GM18502 (cell line): Measurements from ENCODE around the gene NLRC5.
A peak's percentile ranks its signal among the peaks of the same experiment; 100 is the strongest.

Source experiments
- ATAC-seq: cut with Tn5 transposase; IDR thresholded peaks from one replicate; pipeline ENCODE4 v1.9.1; 2021; ENCODE audit warnings: mild to moderate bottlenecking; ENCODE audit not compliant: unreplicated experiment, poor library complexity

Gene NLRC5

GRCh38 chr16:57115168-57115513, 125.8 kb downstream of the NLRC5 start:
- no peak for ATAC-seq

GRCh38 chr16:57115514-57116182, 126.3 kb downstream of the NLRC5 start:
- no peak for ATAC-seq

GRCh38 chr16:57118461-57119084, 129.2 kb downstream of the NLRC5 start:
- no peak for ATAC-seq

GRCh38 chr16:57123216-57123973, 134.0 kb downstream of the NLRC5 start:
- no peak for ATAC-seq

GRCh38 chr16:57123974-57124674, 134.8 kb downstream of the NLRC5 start:
- no peak for ATAC-seq

- ATAC-seq = no peak
Measured at GRCh38 chr16:57125376-57125775, 136.0 kb downstream of the NLRC5 start.

GRCh38 chr16:57125969-57126368, 136.6 kb downstream of the NLRC5 start:
- ATAC-seq = no peak

GRCh38 chr16:57126411-57126810, 137.1 kb downstream of the NLRC5 start:
- ATAC-seq = no peak

GRCh38 chr16:57127037-57127763, 137.8 kb downstream of the NLRC5 start:
- ATAC-seq = no peak

GRCh38 chr16:57127836-57128235, 138.5 kb downstream of the NLRC5 start:
- ATAC-seq = no peak

- peak; percentile 57 for ATAC-seq
Measured at GRCh38 chr16:57128771-57129389, 139.5 kb downstream of the NLRC5 start.

- ATAC-seq = no peak
Measured at GRCh38 chr16:57130950-57131321, 141.6 kb downstream of the NLRC5 start.

GRCh38 chr16:57131351-57131970, 142.1 kb downstream of the NLRC5 start:
- ATAC-seq = no peak

- no peak for ATAC-seq
Measured at GRCh38 chr16:57132470-57132869, 143.1 kb downstream of the NLRC5 start.

GRCh38 chr16:57133031-57133430, 143.7 kb downstream of the NLRC5 start:
- no peak for ATAC-seq
